Breast epithelium (tissue), 3 donors: ENCODE results near the gene IFNGR2.

Experiments used
- CTCF ChIP-seq, 3 donors: fragments of 450-650 bp; IDR thresholded peaks; one replicate each; pipeline ENCODE4 v1.5.1; 2016 to 2017; ENCODE audit warnings: antibody characterized with exemption in 3 of 3, mild to moderate bottlenecking in 3 of 3, moderate library complexity in 3 of 3
- POLR2AphosphoS5 ChIP-seq, 3 donors: sonication (generic); formaldehyde crosslinking; IDR thresholded peaks; one replicate each; pipeline ENCODE4 v1.6.1; 2017; ENCODE audit warnings: antibody characterized with exemption in 3 of 3

DNA sequence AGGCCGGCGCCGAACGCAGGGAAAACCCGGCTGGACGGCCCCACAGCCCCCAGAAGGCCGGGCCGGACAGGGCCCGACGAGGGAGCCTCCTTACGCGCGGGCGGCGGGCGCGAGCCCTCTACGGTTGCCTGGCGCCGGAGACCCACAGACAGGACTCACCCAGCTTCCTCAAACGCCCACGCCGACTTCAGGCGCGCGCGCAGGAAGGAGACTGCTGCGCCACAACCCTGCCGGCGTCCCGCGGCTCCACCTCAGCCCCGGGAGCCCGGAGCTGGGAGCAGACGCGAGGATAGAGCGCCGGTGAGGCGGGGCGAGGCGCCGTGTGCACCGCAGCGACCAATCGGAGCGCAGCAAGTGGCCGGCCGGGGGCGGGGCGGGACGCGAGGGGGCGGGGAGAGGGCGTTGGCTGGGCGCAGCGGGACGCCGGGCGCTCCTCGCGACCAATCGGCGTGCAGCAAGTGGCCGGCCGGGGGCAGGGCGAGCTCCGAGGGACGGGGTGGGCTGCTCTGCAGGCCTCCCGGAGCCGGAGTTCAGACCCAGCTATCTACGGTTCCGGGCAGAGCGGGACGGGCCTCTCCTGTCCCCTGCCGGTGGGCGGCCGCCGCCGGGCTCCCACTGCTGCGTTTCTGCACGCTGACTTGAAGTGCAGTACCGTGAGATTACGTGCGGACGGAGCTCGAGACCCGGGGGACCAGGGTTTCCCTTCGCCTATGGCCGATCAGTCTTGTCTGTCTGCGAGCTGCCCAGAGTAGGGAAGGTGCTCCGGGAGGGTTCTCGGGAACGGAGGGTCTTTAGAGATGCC is 76.7 kb downstream of the IFNGR2 start, which contains the start of gene TMEM50B:
- TF ChIP-seq CTCF (IDR thresholded peaks at IDR 0.05) (peak; percentile 52 to 60 (median 59)), POLR2AphosphoS5 (IDR thresholded peaks at IDR 0.05) (peak; percentile 54 to 83 (median 58))
